Measurements from ENCODE around the gene LPP. TPM values are rescaled to one million over a fixed set of nuclear protein-coding genes. Genes with fewer than 3 reads are reported as not detected.
A peak's percentile ranks its signal among the peaks of the same experiment; 100 is the strongest.

Gene LPP
- total RNA-seq, 1 donor from 2014 or later = 23.0 TPM

GRCh38 chr3:188296761-188297612 lies 143.0 kb downstream of the LPP start:
- peak; percentile 12 to 70 for DNase-seq (ENCODE audit: low read depth in 2 of 2)

DNA sequence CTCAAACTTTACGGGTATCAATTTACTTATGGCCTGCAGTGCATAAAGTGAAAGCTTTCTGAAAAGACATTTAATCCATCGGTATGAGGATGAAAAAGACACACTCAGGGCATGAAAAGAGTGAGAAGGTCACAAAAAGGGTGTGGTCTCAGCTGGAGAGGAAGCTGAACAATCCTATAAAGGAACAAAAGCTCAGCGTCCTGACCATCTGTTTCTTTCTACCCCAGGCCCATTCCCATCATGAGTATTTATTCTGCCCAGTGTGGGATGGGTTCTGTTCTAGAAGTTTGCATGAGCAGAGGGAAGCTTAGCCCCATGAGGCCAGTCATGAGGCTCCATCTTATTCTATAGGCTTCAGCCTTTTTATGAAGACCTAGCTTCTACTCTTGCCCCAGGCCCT lies 144.6 kb downstream of the LPP start:
- peak in 1 of 2 donors; percentile 49 for DNase-seq (ENCODE audit: low read depth in 2 of 2)

DNA sequence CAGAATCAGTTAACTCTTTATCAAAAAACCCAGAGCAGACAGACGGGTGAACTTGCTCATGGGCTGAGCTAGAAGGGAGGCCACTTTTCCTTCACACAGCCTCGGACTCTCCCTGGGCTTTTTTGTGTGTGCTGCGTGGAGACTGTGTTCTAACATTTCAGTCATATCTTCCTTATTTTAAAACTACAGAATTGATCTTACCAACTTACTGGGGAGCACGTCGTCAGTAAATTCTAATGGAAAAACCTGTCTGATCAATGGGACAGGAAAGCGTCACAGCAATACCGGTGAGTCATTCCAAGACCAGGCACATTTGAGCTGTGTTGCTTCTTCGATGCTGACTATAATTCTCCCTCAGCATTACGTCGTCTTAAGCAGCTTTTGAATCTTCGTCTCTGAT lies 145.1 kb downstream of the LPP start:
- peak in 1 of 2 donors; percentile 23 for DNase-seq (ENCODE audit: low read depth in 2 of 2)

DNA sequence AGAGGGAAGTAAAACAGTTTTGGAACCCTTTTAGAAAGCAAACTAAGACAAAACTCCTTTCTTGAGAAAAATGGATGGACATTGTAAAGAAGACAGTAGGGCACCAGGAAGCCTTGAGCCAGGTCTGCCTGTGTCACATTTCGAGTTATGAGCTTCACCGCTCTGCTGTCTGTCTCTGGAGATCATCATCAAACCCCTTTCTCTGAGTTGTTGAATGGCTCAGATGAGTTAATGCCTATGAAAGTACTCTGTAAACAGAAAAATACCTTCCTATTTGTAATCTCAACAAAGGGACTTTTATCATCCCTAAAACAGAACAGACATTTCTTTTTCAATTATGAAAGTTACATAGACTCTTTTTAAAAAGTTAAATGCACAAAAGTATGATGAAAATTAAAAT lies 145.8 kb downstream of the LPP start:
- DNase-seq (ENCODE audit: low read depth in 2 of 2) = no peak

GRCh38 chr3:188301147-188301546 lies 147.2 kb downstream of the LPP start:
- no peak for DNase-seq (ENCODE audit: low read depth in 2 of 2)

- no peak for DNase-seq (ENCODE audit: low read depth in 2 of 2)
These were observed 149.4 kb downstream of the LPP start for GRCh38 chr3:188303286-188303799.

- DNase-seq (ENCODE audit: low read depth in 2 of 2) = no peak
These were observed 149.9 kb downstream of the LPP start for GRCh38 chr3:188303823-188304222.

DNA sequence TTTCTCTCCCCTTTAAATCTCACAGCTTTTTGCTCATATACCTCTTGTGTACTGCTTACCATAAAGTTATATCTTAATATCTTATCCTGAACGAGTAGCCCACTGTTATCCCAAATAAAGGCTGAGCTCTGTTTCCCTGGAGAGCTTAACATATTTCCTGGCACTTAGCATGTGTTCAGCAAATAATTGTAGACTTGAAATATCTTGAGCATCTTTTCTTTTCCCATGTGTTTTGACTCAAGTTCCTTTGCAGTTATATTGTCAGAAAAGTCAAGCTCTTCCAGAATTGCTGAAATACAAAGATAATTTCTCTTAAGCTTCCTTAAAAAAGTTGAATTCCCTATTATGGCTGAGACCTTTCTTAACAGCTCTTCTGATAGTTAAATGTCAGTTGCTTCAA lies 150.5 kb downstream of the LPP start:
- no peak for DNase-seq (ENCODE audit: low read depth in 2 of 2)

GRCh38 chr3:188305220-188305619 lies 151.3 kb downstream of the LPP start:
- no peak for DNase-seq (ENCODE audit: low read depth in 2 of 2)

- no peak for DNase-seq (ENCODE audit: low read depth in 2 of 2)
These were observed 152.6 kb downstream of the LPP start for GRCh38 chr3:188306435-188307005.

DNA sequence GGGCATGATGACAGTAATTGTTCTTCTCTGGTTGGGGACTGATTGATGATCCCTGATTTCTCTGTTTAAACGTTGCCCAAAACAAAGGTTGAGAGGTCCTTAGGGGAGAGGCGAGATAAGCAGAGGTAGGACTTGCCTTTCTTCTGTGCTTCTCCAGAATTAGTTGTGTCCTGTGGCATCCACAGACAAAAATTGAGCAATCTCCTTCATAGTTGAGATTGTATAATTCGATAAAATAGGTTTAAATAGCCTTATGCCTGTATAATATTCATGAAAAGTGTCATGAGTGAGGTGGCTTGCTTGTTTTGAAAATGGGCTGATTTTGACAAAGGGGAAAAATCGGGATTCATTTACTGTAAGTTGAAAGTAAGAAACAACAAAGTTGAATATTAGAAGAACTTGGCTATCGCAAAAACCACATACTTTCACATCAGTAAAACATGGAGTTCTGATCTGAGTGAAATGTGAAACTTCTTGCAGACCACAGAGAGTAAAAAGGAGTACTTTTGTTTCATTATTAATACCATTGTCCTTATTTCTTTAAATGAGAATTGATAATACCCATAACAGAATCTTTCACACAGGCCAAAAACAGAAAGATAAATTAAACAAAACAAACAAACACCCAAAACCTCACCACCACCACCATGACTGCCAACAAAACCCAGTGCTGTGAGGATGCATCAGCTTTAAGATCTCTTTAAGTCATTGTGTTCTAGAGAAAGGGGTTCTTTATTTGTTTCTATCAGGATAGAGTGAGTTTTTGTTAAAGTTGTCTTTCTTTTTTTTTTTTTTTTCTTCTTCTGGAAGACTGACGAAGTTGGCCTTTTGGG lies 155.7 kb downstream of the LPP start:
- no peak for DNase-seq (ENCODE audit: low read depth in 2 of 2)

DNA sequence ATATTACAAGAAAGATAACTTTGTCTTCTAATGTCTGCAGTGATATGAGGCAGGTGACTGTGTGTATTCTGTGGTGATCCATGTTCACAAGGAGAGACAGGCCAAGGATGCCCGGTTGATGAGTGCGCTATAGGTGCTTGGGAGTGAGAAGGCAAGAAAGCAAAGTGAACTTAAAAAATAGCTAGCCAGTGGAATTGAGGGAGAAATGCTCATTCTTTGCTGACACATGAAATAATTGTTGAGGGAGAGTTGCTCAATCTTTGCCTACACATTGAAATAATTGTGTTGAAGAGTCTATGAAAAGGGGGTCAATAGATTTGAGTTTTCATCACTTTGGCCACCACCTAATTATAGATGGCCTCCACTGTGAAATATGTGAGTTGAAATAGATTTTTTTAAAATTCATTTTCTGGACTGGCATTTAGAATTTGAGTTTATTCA lies 156.3 kb downstream of the LPP start:
- DNase-seq (ENCODE audit: low read depth in 2 of 2) = no peak

DNA sequence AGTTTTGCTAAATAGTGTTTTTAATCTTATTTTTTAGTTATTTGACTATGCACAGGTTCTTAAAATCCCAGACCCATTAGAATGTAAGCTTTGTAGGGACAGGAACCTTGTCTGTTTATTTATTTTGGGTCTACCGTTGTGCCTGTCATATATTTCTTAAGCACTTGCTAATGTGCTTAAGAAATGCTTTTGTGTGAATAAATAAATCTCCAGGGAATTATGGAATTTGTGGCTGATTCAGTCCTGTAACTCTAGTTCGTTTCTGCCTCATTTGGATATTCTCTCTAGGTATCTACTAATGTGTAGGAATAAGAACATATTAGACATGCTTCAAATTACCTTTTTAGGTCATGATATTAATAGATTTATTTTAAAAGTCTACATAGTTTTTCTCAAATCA lies 161.6 kb downstream of the LPP start:
- DNase-seq (ENCODE audit: low read depth in 2 of 2) = no peak

GRCh38 chr3:188316021-188316722 lies 162.2 kb downstream of the LPP start:
- no peak for DNase-seq (ENCODE audit: low read depth in 2 of 2)

- no peak for DNase-seq (ENCODE audit: low read depth in 2 of 2)
These were observed 162.7 kb downstream of the LPP start for GRCh38 chr3:188316723-188317070.

- DNase-seq (ENCODE audit: low read depth in 2 of 2) = peak; percentile 27 to 39
These were observed 165.6 kb downstream of the LPP start for GRCh38 chr3:188319569-188319968.

DNA sequence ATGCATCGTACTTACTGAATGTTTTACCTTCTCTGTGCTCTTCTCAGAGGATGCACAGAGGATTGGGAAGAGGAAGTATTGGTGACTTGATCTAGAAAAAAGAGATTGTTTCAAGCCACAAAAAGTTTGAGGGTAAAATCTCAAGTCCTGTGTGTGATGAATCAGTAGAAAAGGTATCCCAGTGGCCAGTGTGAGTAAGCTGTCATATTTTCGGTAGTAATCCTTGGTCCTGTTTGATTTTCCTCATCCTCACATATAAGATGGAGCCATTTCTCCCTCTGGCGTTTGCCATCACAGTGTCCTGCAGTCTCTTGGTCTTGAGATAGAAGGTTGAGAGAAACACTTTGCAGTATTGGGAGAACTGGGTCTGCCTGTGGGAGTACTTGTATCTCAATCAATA lies 166.8 kb downstream of the LPP start:
- DNase-seq (ENCODE audit: low read depth in 2 of 2) = no peak

DNA sequence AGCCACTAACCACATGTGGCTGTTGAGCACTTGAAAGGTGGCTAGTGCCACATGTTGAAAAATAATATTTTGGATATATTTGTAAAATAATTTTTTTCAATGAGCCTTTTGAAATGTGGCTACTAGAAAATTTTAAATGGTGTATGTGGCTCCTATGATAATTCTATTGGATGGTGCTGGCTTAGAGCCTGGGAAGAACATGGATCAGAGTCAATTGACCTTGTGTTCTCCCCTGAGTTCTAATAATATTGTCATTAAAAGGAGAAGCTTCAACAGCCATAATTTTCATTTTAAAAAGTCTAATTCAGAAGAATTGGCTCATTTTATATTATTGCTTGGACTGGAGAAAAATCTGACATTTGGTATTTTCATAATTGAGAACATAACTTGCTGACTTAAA lies 167.3 kb downstream of the LPP start:
- no peak for DNase-seq (ENCODE audit: low read depth in 2 of 2)

- DNase-seq (ENCODE audit: low read depth in 2 of 2) = no peak
These were observed 168.4 kb downstream of the LPP start for GRCh38 chr3:188322135-188322887.

DNA sequence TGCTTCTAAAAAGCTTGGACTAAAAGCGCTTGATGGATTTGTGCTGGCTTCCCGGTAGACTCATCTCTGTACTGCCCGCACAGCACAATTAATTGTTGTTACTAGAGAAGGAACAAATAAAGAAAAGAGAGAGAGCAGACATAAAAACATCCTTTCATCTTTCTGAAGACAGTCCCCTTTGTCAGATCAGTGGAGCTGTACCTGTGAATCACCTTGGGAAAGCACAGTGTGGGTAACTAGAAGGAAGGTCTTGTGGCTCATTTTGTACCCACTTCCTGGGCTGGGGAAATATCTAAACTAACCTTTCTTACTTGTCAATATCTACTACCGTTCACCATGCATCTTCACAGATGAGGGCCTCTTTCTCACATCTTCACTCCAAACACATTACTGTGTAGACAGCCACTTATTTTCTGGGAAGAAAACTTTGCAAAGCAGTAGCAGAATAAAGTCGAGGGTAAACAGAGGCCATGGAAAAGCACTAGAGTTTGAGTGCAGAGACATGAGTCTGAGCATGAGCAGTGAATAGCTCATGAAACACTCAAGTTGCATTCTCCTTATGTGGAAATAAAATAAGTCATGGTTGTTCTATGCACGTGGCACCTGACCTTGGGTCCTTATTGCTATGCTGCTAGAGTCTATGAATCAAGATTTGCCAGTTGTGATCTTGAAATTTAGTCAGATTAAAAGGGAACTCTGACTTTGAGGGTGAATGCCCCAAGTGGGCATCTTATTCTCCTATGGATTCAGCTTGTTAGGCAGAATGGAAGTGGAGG lies 169.3 kb downstream of the LPP start:
- no peak for DNase-seq (ENCODE audit: low read depth in 2 of 2)

Data from lung microvascular endothelial cell (primary cell).